GM18517 (cell line): ENCODE data around the gene CDH4.

ENCODE experiments used
- ATAC-seq: cut with Tn5 transposase; IDR thresholded peaks from one replicate; pipeline ENCODE4 v1.9.1; 2021; ENCODE audit warnings: mild to moderate bottlenecking, moderate library complexity; ENCODE audit not compliant: unreplicated experiment

Gene CDH4

DNA sequence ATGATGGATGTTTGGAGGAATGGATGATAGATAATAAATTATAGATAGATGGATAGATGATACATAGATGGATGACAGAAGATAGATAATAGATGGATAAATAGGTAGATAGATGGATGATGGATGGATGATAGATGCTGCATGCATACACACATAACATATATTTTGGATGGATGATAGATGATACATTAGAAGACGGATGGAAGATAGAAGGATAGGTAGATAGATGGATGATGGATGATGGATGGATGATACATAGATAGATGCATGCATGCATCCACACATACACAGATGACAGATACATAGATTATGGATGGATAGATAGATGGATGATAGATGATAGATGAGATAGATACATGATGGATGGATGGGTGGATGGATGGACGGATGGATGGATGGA lies 425.9 kb downstream of the CDH4 start:
- no peak for ATAC-seq

GRCh38 chr20:61678437-61678836 lies 426.4 kb downstream of the CDH4 start:
- ATAC-seq = no peak

DNA sequence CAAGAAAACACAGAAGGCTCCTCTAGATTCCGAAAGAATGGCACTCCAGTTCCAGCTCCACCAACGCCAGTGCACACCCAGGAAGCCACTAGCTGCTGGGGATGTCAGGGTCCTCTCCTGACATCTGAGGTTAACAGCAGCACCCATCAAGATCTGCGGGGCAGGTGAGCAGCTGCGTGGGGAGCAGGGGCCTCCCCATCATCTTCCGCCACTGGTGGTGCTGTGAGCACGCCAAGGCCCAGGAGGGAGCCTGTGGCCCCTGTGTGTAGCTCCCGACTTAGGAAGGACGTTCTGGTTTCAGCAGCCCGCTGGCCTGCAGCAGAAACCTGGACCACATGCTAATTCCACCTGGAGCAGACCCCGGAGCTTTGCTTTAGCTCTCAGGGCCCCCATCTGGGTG lies 427.4 kb downstream of the CDH4 start:
- ATAC-seq = no peak

DNA sequence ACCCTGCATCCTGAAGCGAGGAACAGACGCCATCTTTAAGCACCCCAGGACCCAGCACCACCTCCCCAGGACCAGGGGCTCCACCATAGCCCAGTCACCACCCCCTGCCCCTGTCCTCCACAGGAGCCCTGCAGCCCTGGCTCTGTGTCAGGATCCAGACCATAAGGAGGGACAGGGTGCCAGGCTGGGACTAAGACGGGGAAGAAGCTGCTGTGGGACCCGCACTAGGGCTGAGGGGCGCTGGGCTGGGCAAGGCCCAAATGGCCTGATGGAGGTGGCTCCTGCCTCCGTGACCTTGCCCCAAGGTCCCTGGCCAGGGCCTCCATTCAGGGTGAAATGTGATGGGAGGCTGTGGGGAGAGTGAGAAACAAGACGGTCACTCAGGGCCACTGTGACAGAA lies 428.0 kb downstream of the CDH4 start:
- ATAC-seq = no peak

GRCh38 chr20:61682114-61682995 lies 430.3 kb downstream of the CDH4 start:
- ATAC-seq = no peak

GRCh38 chr20:61682996-61683681 lies 431.1 kb downstream of the CDH4 start:
- ATAC-seq = no peak

GRCh38 chr20:61683721-61684120 lies 431.7 kb downstream of the CDH4 start:
- ATAC-seq = no peak

DNA sequence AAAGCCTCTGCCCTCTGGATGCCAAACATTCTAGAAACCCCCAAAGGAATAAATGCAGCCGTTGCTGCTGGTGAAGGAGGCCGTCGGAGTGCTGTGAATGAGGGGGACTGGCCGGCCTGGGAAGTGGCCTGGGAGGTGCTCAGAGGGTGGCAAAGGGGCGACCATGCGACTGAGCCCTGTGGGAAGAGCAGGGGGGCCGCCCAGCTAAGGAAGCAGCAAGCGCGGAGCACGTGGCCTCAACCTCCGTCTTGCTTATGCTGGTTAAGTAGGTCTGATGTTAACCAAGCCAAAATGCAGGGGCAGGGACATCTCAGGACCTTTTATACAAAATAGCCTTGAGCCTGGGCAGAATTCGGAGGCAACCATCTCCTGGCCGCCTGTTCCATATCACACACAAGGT lies 432.1 kb downstream of the CDH4 start:
- ATAC-seq = no peak

- no peak for ATAC-seq
Measured at GRCh38 chr20:61684583-61685235, 432.6 kb downstream of the CDH4 start.

DNA sequence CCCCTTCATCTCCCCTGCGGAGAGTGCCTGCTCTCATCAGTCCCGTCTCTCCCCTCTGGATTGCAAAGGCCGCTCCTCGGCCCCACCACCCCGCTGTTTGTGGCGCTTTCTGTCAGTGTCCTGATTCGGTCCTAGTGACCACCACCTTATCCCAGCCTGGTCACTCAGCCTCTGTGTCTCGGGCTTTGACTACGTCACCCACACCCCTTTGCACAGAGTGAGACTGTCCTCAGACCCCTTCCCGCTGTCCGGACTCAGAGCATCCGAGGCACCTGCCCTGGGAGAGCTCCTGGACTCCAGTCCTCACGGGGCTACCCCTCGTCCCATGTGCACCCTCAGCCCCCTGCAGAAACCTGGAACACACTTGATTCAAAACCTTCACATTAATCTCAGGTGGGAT lies 433.4 kb downstream of the CDH4 start:
- no peak for ATAC-seq

DNA sequence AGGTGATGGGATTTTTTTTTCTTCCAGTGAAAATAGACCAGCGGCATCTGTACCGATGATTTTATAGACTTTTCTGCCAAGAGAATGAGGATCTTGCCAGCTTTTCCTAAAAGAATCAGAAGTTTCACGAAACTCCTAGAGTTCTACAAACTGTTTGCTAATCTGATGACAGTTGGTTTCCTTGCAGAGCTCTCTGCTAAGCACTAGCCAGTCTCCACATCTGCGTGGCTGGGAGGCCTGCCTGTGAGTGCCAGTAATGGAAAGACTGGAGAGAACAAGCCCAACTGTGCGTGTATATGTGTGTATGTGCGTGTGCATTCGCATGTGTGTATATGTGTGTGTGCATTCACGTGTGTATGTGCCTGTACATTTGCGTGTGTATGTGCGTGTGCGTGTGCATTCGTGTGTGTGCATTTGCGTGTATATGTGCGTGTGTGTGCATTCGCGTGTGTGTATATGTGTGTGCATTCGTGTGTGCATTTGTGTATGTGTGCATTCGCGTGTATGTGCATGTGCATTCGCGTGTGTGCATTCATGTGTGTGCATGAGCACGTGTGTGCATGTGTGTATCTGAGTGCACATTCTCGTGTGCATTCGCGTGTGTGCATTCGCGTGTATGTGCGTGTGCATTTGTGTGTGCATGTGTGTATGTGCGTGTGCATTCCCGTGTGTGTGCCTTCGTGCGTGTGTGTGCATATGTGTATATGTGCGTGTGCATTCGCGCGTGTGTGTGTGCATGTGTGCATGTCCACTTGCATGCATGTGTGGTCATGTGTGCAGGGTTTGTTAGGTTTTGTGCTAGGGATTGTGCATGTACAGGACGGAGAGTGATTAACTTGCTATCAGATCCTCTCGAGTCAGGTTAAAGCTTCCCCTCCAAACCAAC lies 434.2 kb downstream of the CDH4 start:
- no peak for ATAC-seq

- ATAC-seq = no peak
Measured at GRCh38 chr20:61688411-61688810, 436.4 kb downstream of the CDH4 start.

GRCh38 chr20:61690150-61690549 lies 438.1 kb downstream of the CDH4 start:
- no peak for ATAC-seq

DNA sequence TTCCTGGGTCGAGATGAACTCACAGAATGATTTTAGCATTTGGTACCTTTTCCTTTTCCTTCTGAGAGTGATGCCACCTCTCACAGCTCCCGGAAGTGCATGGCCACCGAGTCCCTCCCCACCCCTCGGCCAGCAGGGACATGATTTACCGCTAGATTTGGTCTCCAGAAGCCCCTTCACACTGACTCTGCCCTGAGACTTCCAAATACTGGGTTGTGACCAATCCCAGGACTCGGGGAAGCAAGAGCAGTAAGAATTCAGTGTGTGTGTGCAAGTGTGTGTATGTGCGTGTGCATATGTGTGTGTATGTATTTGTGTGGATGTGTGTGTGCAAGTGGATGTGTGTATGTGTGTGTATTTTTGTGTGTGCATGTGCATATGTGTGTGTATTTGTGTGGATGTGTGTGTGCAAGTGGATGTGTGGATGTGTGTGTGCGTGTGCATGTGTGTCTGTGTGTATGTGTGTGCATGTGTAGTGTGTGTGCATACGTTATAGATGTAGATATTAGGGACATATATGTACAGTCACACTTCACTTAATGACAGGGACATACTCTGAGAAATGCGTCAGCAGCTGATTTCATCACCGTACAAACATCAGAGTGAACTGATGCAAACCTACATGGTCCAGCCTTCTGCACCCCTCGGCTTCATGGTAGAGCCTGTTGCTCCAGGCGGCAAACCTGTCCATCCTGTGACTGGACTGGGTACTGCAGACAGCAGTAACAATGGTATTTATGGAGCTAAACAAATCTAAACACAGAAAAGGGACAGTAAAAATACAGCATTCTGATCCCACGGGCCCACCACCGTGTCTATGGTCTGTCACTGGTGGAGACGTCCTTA lies 439.2 kb downstream of the CDH4 start:
- ATAC-seq = no peak

GRCh38 chr20:61691978-61692377 lies 439.9 kb downstream of the CDH4 start:
- ATAC-seq = no peak

GRCh38 chr20:61692479-61692878 lies 440.4 kb downstream of the CDH4 start:
- ATAC-seq = no peak

- ATAC-seq = no peak
Measured at GRCh38 chr20:61693055-61693600, 441.1 kb downstream of the CDH4 start.

DNA sequence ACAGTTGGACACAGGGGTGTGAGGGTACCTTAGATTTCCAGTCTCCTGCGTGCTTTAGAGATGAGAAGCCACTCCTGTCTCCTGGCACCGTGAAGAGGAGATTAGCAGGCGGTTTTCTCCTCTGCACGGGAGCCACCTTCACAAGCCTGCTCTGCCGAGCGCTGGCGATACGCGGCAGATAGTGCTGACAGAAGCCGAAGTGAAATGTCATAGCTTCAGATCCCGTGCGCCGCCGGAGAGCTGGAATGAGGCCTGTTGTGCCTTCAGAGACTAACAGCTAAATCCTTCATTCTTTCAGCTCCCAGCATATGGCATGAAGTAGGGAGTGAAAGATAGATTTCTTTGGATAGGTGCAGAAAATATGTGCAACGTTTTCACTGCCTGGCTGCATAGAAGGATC lies 442.6 kb downstream of the CDH4 start:
- ATAC-seq = no peak

DNA sequence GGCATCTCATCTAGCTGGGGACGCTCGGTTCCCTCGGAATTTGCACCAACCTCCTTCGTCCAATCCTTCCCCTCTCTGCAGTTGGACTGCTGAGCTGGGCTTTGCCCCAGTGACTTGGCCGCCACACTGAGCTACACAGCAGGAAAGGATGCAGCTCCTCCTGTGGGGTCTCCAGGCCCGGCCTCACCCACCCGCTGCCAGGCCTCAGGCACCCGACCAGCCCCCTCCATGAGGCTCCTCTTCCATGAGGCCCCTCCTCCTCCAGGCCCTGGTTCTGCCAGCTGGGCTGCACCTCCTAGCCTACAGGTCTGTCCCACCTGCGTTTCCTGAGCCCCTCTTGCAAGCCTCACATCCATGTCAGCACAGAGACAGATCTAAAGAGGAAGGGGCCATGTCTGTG lies 443.7 kb downstream of the CDH4 start:
- ATAC-seq = no peak
